Testis (tissue), 3 donors: ENCODE measurements around the gene MISP. TPM values are rescaled to one million over a fixed set of nuclear protein-coding genes. Genes with fewer than 3 reads are reported as not detected.

Source experiments
- DNase-seq: peaks from one replicate; pipeline ENCODE4 v3.0.0-alpha.2; 2019
- H3K27ac ChIP-seq, 2 donors: fragments of 200-600 bp; sonication (generic); one replicate each; pipeline ENCODE4 v1.5.1; 2019
- H3K27me3 ChIP-seq: fragments of 200-600 bp; sonication (generic); one replicate; pipeline ENCODE4 v1.5.1; 2019
- H3K36me3 ChIP-seq: fragments of 200-600 bp; sonication (generic); one replicate; pipeline ENCODE4 v1.5.1; 2017; ENCODE audit warnings: low read depth; ENCODE audit errors: missing control alignments
- H3K4me1 ChIP-seq: fragments of 200-600 bp; sonication (generic); one replicate; pipeline ENCODE4 v1.5.1; 2019
- H3K4me3 ChIP-seq, 2 donors: fragments of 200-600 bp; sonication (generic); one replicate each; pipeline ENCODE4 v1.5.1; 2017 to 2019
- H3K9me3 ChIP-seq: fragments of 200-600 bp; sonication (generic); one replicate; pipeline ENCODE4 v1.5.1; 2017
- POLR2A ChIP-seq: fragments of 450-650 bp; IDR thresholded peaks from one replicate; pipeline ENCODE4 v1.6.1; 2017; ENCODE audit warnings: antibody characterized with exemption, mild to moderate bottlenecking, moderate library complexity
- WGBS, 2 donors: methylation state at CpG; one replicate each; pipeline ENCODE4 v1.1.5; 2018; 5-methylcytosine and 5-hydroxymethylcytosine counted together
- intact Hi-C: fragments of 100-400 bp; cut with DNase I; formaldehyde crosslinking; loops from one replicate; pipeline ENCODE4 v1.15.1; 2023; ENCODE audit warnings: low total_unique reads
- polyA plus RNA-seq: library from polyadenylated mRNA; stranded (reverse); fragments of 350-450 nt; fragmentation: Illumina TruSeq; extraction: RNeasy Lipid Tissue Mini Kit (QIAGEN cat#74804); gene quantifications from one replicate; pipeline ENCODE4 v1.2.3, GENCODE V29; 2014; ENCODE audit warnings: low read depth, low replicate concordance; ENCODE audit not compliant: insufficient read depth
- total RNA-seq, 2 donors: library from RNA; depleted of rRNA; stranded (reverse); fragments of >200 nt; gene quantifications; one replicate each; pipeline ENCODE4 v1.2.3, GENCODE V29; 2016
- TF ChIP-seq, protein P1 (sequence below), 3 experiments: fragments of 450-650 bp in 2 of 3; fragments of 200-600 bp in 1 of 3; sonication (generic) in 1 of 3; IDR thresholded peaks; one replicate each; pipeline ENCODE4 v1.5.1; 2016 to 2019; ENCODE audit warnings: antibody characterized with exemption in 3 of 3, mild to moderate bottlenecking in 2 of 3, moderate library complexity in 1 of 3

Gene MISP
- total and polyA plus RNA-seq, 3 donors from 2014 or later, result 1.1 to 3.1 (median 1.1) TPM

- intact Hi-C loops, result no loop called here
- no peaks in the 10 kb centered on the region for H3K27me3 ChIP-seq
- H3K4me1 ChIP-seq, result peaks cover 35% of the 10 kb centered on the region
- WGBS, 2 donors, result 64 to 75% methylated on average over 48 to 80 of the region's 93 CpGs
- no peak overlapping the region for H3K4me3 ChIP-seq
- no peaks in the 10 kb centered on the region for H3K9me3 ChIP-seq
- no peaks in the 10 kb centered on the region for H3K36me3 ChIP-seq
- no peak overlapping the region for H3K27ac ChIP-seq
- TF ChIP-seq, protein P1, sequence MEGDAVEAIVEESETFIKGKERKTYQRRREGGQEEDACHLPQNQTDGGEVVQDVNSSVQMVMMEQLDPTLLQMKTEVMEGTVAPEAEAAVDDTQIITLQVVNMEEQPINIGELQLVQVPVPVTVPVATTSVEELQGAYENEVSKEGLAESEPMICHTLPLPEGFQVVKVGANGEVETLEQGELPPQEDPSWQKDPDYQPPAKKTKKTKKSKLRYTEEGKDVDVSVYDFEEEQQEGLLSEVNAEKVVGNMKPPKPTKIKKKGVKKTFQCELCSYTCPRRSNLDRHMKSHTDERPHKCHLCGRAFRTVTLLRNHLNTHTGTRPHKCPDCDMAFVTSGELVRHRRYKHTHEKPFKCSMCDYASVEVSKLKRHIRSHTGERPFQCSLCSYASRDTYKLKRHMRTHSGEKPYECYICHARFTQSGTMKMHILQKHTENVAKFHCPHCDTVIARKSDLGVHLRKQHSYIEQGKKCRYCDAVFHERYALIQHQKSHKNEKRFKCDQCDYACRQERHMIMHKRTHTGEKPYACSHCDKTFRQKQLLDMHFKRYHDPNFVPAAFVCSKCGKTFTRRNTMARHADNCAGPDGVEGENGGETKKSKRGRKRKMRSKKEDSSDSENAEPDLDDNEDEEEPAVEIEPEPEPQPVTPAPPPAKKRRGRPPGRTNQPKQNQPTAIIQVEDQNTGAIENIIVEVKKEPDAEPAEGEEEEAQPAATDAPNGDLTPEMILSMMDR (IDR thresholded peaks at IDR 0.05), result no peak
- peak; percentile 75 for DNase-seq
Observed at GRCh38 chr19:805600-806550, 55.0 kb downstream of the MISP start.

- peaks cover 24% of the 10 kb centered on the region for H3K4me1 ChIP-seq
- 64 to 68% methylated on average over 33 to 34 of the region's 34 CpGs for WGBS, 2 donors
- no peaks in the 10 kb centered on the region for H3K36me3 ChIP-seq
- H3K9me3 ChIP-seq, result no peaks in the 10 kb centered on the region
- TF ChIP-seq, protein P1 (IDR thresholded peaks at IDR 0.05), result no peak
- TF ChIP-seq POLR2A, result no peak
- no peaks in the 10 kb centered on the region for H3K27me3 ChIP-seq
- H3K27ac ChIP-seq, result no peak overlapping the region
- DNase-seq, result no peak
- no peak overlapping the region for H3K4me3 ChIP-seq
- intact Hi-C loops, result no loop called here
Observed at GRCh38 chr19:806815-807421, 56.0 kb downstream of the MISP start.

- Histone ChIP-seq H3K36me3 (no peaks in the 10 kb centered on the region), H3K9me3 (no peaks in the 10 kb centered on the region), H3K4me1 (peaks cover 15% of the 10 kb centered on the region), H3K4me3 (no peak overlapping the region), H3K27ac (no peak overlapping the region), H3K27me3 (no peaks in the 10 kb centered on the region)
- no peak for TF ChIP-seq POLR2A
- TF ChIP-seq, protein P1 (IDR thresholded peaks at IDR 0.05), result no peak
- WGBS, 2 donors, result 58 to 81% methylated on average over 38 to 44 of the region's 44 CpGs
- intact Hi-C loops, result no loop called here
- no peak for DNase-seq
Observed at GRCh38 chr19:807627-808422, 56.9 kb downstream of the MISP start.

DNA sequence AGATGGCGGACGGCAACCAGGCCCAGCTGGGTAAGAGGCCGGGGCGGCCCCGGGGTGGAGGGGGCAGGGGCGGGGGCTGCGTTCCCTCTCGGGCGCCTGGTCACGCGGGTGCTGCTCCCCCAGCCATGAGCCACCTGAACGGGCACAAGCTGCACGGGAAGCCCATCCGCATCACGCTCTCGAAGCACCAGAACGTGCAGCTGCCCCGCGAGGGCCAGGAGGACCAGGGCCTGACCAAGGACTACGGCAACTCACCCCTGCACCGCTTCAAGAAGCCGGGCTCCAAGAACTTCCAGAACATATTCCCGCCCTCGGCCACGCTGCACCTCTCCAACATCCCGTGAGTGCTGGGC is 57.5 kb downstream of the MISP start:
- Histone ChIP-seq H3K27ac (no peak overlapping the region), H3K4me1 (peaks cover 10% of the 10 kb centered on the region), H3K36me3 (no peaks in the 10 kb centered on the region), H3K9me3 (no peaks in the 10 kb centered on the region), H3K4me3 (no peak overlapping the region), H3K27me3 (no peaks in the 10 kb centered on the region)
- no peak for DNase-seq
- intact Hi-C loops, result no loop called here
- 77 to 86% methylated on average over 8 to 23 of the region's 26 CpGs for WGBS, 2 donors
- TF ChIP-seq, protein P1 (IDR thresholded peaks at IDR 0.05), result no peak
- no peak for TF ChIP-seq POLR2A
